HCT116 (cell line): ENCODE results near the gene CNTN2. TPM values are rescaled to one million over a fixed set of nuclear protein-coding genes. Genes with fewer than 3 reads are reported as not detected.

ENCODE experiments used
- ATAC-seq: fragments of 200-7000 bp; cut with Tn5 transposase; 2 replicates; pipeline ENCODE4 v1.9.1; 2020; ENCODE audit warnings: mild to moderate bottlenecking, moderate library complexity
- BruUV-seq: library from RNA; stranded (reverse); fragments of 400-500 nt; replicated peaks from 2 replicates; lab custom pipeline; 2021; lab: Mats Ljungman, UMichigan
- CTCF ChIA-PET: fragments of 300-600 bp; sonication (Branson Sonifier 250); formaldehyde crosslinking; loops from one replicate; lab custom pipeline; 2021; ENCODE audit warnings: antibody characterized with exemption; lab: Charles Lee
- POLR2A ChIA-PET: fragments of 300-600, 350-600 bp; sonication (Branson Sonifier 250); formaldehyde crosslinking; loops from one replicate; lab custom pipeline; 2021; ENCODE audit warnings: antibody characterized with exemption; lab: Charles Lee
- RAD21 ChIA-PET, 2 experiments: fragments of 300-600 bp; sonication (Branson Sonifier 250); formaldehyde crosslinking; loops; one replicate each; lab custom pipeline; 2023; ENCODE audit warnings: low total read pairs in 2 of 2; ENCODE audit not compliant: uncharacterized antibody in 2 of 2, unreplicated experiment in 2 of 2, low non-redundant PET in 1 of 2; lab: Charles Lee
- DNase-seq: peaks from one replicate; pipeline ENCODE4 v3.0.0-alpha.2; 2010; ENCODE audit warnings: low read depth, low spot score
- H2AFZ ChIP-seq: fragments of 200-600 bp; shearing (Covaris generic), sonication (generic); 2 replicates; pipeline ENCODE4 v1.6.1; 2017; ENCODE audit warnings: low read depth, mixed run types, mixed read lengths, antibody characterized with exemption, low read length; ENCODE audit not compliant: poor library complexity, severe bottlenecking
- H3K27ac ChIP-seq: 2 replicates; pipeline ENCODE4 v1.5.1; 2012; ENCODE audit warnings: low read depth, low read length
- H3K27me3 ChIP-seq: fragments of 200-600 bp; sonication (generic); 2 replicates; pipeline ENCODE4 v1.6.1; 2016; ENCODE audit warnings: mixed run types, low read length, mixed read lengths; ENCODE audit not compliant: insufficient read depth
- H3K36me3 ChIP-seq, 2 experiments: fragments of 200-500 bp in 1 of 2; fragments of 200-600 bp in 1 of 2; sonication (Bioruptor generic) in 1 of 2; sonication (generic) in 1 of 2; 2 replicates each; pipeline versions ENCODE4 v1.5.1 to v1.6.1; 2014 to 2016; ENCODE audit warnings: low read length in 2 of 2, inconsistent platforms in 1 of 2, mixed read lengths in 1 of 2, mixed run types in 1 of 2; ENCODE audit not compliant: insufficient read depth in 2 of 2, control insufficient read depth in 1 of 2
- H3K4me1 ChIP-seq, 2 experiments: fragments of 200-600 bp in 1 of 2; sonication (generic) in 1 of 2; 2 replicates each; pipeline versions ENCODE4 v1.5.1 to v1.6.1; 2012 to 2017; ENCODE audit warnings: low read length in 2 of 2, inconsistent platforms in 1 of 2, mild to moderate bottlenecking in 1 of 2, mixed read lengths in 1 of 2, mixed run types in 1 of 2, moderate library complexity in 1 of 2; ENCODE audit not compliant: insufficient read depth in 2 of 2, control insufficient read depth in 1 of 2
- H3K4me2 ChIP-seq: fragments of 200-600 bp; sonication (generic); 2 replicates; pipeline ENCODE4 v1.6.1; 2017; ENCODE audit warnings: mixed run types, low read length, mixed read lengths
- H3K4me3 ChIP-seq, 2 experiments: fragments of 200-600 bp in 1 of 2; sonication (generic) in 1 of 2; replicated peaks in 1 of 2; 2 replicates each; pipeline ENCODE4 v1.5.1; 2011 to 2016; ENCODE audit warnings: low read length in 2 of 2, control low read depth in 1 of 2, low read depth in 1 of 2, mild to moderate bottlenecking in 1 of 2, mixed read lengths in 1 of 2, mixed run types in 1 of 2
- H3K79me2 ChIP-seq: fragments of 200-600 bp; sonication (generic); 2 replicates; pipeline ENCODE4 v1.6.1; 2017; ENCODE audit warnings: mild to moderate bottlenecking, mixed run types, low read length, moderate library complexity, mixed read lengths; ENCODE audit not compliant: insufficient read depth
- H3K9ac ChIP-seq: fragments of 200-600 bp; sonication (generic); 2 replicates; pipeline ENCODE4 v1.6.1; 2016; ENCODE audit warnings: low read length, mixed read lengths
- H3K9me2 ChIP-seq: fragments of 200-600 bp; sonication (generic), shearing (Covaris generic); 2 replicates; pipeline ENCODE4 v1.6.1; 2017; ENCODE audit warnings: mixed run types, mild to moderate bottlenecking, moderate library complexity; ENCODE audit not compliant: insufficient read depth
- H3K9me3 ChIP-seq, 2 experiments: fragments of 200-500 bp in 1 of 2; fragments of 200-600 bp in 1 of 2; sonication (Bioruptor generic) in 1 of 2; sonication (generic) in 1 of 2; 2 replicates each; pipeline ENCODE4 v1.6.1; 2014 to 2017; ENCODE audit warnings: low read length in 2 of 2, mixed read lengths in 2 of 2, inconsistent platforms in 1 of 2, low read depth in 1 of 2, mild to moderate bottlenecking in 1 of 2, mixed run types in 1 of 2, moderate library complexity in 1 of 2; ENCODE audit not compliant: control insufficient read depth in 1 of 2, insufficient read depth in 1 of 2
- H4K20me1 ChIP-seq: fragments of 200-600 bp; sonication (generic), shearing (Covaris generic); 2 replicates; pipeline ENCODE4 v1.6.1; 2017; ENCODE audit warnings: mixed run types, mild to moderate bottlenecking, moderate library complexity; ENCODE audit not compliant: insufficient read depth
- CEBPB ChIP-seq: IDR thresholded peaks from 2 replicates; pipeline ENCODE4 v1.6.1; 2012; ENCODE audit warnings: low read depth
- EGR1 ChIP-seq: IDR thresholded peaks from 2 replicates; pipeline ENCODE4 v1.6.1; 2012; ENCODE audit warnings: low read depth
- EZH2 ChIP-seq: fragments of 200-600 bp; sonication (generic); IDR thresholded peaks from 2 replicates; pipeline ENCODE4 v1.6.1; 2017; ENCODE audit warnings: antibody characterized with exemption, mixed run types
- FOSL1 ChIP-seq: IDR thresholded peaks from 2 replicates; pipeline ENCODE4 v1.6.1; 2012; ENCODE audit warnings: low read depth
- JUND ChIP-seq: IDR thresholded peaks from 2 replicates; pipeline ENCODE4 v1.6.1; 2012
- POLR2AphosphoS5 ChIP-seq: IDR thresholded peaks from 2 replicates; pipeline ENCODE4 v1.6.1; 2011; ENCODE audit warnings: mild to moderate bottlenecking, low read depth, low read length, moderate library complexity
- RAD21 ChIP-seq: IDR thresholded peaks from 2 replicates; pipeline ENCODE4 v1.6.1; 2012; ENCODE audit warnings: low read depth, mild to moderate bottlenecking
- SIN3A ChIP-seq: IDR thresholded peaks from 2 replicates; pipeline ENCODE4 v1.6.1; 2012; ENCODE audit warnings: low read depth
- SP1 ChIP-seq: IDR thresholded peaks from 2 replicates; pipeline ENCODE4 v1.6.1; 2012; ENCODE audit warnings: low read depth
- SRF ChIP-seq: IDR thresholded peaks from 2 replicates; pipeline ENCODE4 v1.6.1; 2012; ENCODE audit warnings: low read depth
- YY1 ChIP-seq: IDR thresholded peaks from 2 replicates; pipeline ENCODE4 v1.6.1; 2011; ENCODE audit warnings: low read length, low read depth, moderate library complexity, mild to moderate bottlenecking; ENCODE audit not compliant: insufficient replicate concordance; ENCODE audit errors: extremely low read depth
- ZFX ChIP-seq: fragments of 450-650 bp; IDR thresholded peaks from 2 replicates; pipeline ENCODE4 v1.6.1; 2017
- ZNF274 ChIP-seq: fragments of 200-500 bp; sonication (Bioruptor generic); IDR thresholded peaks from 2 replicates; pipeline ENCODE4 v1.6.1; 2014; ENCODE audit warnings: mild to moderate bottlenecking, low read depth, low read length, inconsistent platforms
- intact Hi-C: fragments of 100-400 bp; cut with micrococcal nuclease; formaldehyde crosslinking; loops from 2 replicates; pipeline ENCODE4 v1.10.0; 2022
- total RNA-seq: library from RNA; stranded (reverse); gene quantifications from one replicate; pipeline ENCODE4 v1.2.1, GENCODE V29; 2021; ENCODE audit not compliant: unreplicated experiment
- TF ChIP-seq, protein P1 (sequence below), 3 experiments: fragments of 200-600 bp in 1 of 3; sonication (generic) in 1 of 3; IDR thresholded peaks in 2 of 3; conservative IDR thresholded peaks in 1 of 3; 2 replicates each; pipeline ENCODE4 v1.5.1; 2012 to 2017; ENCODE audit warnings: low read depth in 2 of 3, low read length in 2 of 3, antibody characterized with exemption in 1 of 3, borderline replicate concordance in 1 of 3, control low read depth in 1 of 3, mild to moderate bottlenecking in 1 of 3, mixed read lengths in 1 of 3, mixed run types in 1 of 3, moderate library complexity in 1 of 3; ENCODE audit not compliant: insufficient read depth in 1 of 3
- TF ChIP-seq, protein P2 (sequence below): IDR thresholded peaks from 2 replicates; pipeline ENCODE4 v1.6.1; 2012
- TF ChIP-seq, protein P3 (sequence below): IDR thresholded peaks from 2 replicates; pipeline ENCODE4 v1.6.1; 2012; ENCODE audit warnings: low read depth
- TF ChIP-seq, protein P4 (sequence below): IDR thresholded peaks from 2 replicates; pipeline ENCODE4 v1.6.1; 2011; ENCODE audit warnings: mild to moderate bottlenecking, low read length, moderate library complexity; ENCODE audit not compliant: insufficient replicate concordance; ENCODE audit errors: extremely low read depth

CNTN2 gene
- total RNA-seq, 1 experiment from 2014 or later: 0.15 TPM

DNA sequence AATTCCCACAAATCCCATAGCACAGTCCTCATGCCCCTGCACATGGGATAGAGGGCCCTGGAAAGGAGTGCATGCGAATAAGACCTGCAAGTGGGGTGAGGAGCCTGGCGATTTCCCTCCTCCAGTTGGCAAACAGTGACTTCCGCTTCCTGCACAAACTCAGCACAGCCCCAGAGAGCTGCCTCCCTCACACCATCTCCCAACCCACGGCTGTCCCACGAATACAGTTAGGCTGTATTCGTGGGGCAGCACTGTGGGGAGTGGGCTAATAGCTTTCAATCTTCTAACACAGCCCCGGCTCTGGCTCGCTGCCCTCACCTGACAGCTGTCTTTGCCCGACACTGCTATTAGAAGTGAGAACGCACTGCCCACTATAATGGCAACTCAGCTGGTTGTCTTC lies 28.2 kb upstream of the CNTN2 start:
- ATAC-seq: no peak
- no TSS peak for BruUV-seq
- no peak overlapping the region for H3K27ac ChIP-seq
- no peak overlapping the region for H2AFZ ChIP-seq
- no peak overlapping the region for H3K4me2 ChIP-seq
- ChIA-PET POLR2A (interaction anchor here (1.2 kb wide), 1 partner anchor 22 kb away, joined by 3 read pairs; no protein-coding TSS in a partner anchor), RAD21 (no interaction called here), CTCF (no interaction called here)
- no peaks in the 10 kb centered on the region for H3K79me2 ChIP-seq
- no peaks in the 10 kb centered on the region; the same call in 1 of the 2 replicates for H3K27me3 ChIP-seq
- no peaks in the 10 kb centered on the region for H4K20me1 ChIP-seq
- H3K4me1 ChIP-seq: 0 out of 4 replicates have a peak, but pooled peaks cover 0 to 3% of the 10 kb centered on the region in 2 experiments
- no peak overlapping the region for H3K4me3 ChIP-seq
- no peak for TF ChIP-seq POLR2AphosphoS5
- no peak for TF ChIP-seq JUND
- no peak for TF ChIP-seq SP1
- TF ChIP-seq, protein P1, sequence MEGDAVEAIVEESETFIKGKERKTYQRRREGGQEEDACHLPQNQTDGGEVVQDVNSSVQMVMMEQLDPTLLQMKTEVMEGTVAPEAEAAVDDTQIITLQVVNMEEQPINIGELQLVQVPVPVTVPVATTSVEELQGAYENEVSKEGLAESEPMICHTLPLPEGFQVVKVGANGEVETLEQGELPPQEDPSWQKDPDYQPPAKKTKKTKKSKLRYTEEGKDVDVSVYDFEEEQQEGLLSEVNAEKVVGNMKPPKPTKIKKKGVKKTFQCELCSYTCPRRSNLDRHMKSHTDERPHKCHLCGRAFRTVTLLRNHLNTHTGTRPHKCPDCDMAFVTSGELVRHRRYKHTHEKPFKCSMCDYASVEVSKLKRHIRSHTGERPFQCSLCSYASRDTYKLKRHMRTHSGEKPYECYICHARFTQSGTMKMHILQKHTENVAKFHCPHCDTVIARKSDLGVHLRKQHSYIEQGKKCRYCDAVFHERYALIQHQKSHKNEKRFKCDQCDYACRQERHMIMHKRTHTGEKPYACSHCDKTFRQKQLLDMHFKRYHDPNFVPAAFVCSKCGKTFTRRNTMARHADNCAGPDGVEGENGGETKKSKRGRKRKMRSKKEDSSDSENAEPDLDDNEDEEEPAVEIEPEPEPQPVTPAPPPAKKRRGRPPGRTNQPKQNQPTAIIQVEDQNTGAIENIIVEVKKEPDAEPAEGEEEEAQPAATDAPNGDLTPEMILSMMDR (IDR thresholded peaks at IDR 0.05 in 2 of 3, conservative IDR thresholded peaks at IDR 0.05 in 1 of 3; ENCODE audit: borderline replicate concordance in 1 of 3, insufficient read depth in 1 of 3, low read depth in 2 of 3, low read length in 2 of 3): no peak
- TF ChIP-seq EGR1: no peak
- TF ChIP-seq, protein P2, sequence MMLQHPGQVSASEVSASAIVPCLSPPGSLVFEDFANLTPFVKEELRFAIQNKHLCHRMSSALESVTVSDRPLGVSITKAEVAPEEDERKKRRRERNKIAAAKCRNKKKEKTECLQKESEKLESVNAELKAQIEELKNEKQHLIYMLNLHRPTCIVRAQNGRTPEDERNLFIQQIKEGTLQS: no peak
- no peak for TF ChIP-seq FOSL1
- TF ChIP-seq YY1: no peak
- no peak for TF ChIP-seq SRF
- TF ChIP-seq, protein P3, sequence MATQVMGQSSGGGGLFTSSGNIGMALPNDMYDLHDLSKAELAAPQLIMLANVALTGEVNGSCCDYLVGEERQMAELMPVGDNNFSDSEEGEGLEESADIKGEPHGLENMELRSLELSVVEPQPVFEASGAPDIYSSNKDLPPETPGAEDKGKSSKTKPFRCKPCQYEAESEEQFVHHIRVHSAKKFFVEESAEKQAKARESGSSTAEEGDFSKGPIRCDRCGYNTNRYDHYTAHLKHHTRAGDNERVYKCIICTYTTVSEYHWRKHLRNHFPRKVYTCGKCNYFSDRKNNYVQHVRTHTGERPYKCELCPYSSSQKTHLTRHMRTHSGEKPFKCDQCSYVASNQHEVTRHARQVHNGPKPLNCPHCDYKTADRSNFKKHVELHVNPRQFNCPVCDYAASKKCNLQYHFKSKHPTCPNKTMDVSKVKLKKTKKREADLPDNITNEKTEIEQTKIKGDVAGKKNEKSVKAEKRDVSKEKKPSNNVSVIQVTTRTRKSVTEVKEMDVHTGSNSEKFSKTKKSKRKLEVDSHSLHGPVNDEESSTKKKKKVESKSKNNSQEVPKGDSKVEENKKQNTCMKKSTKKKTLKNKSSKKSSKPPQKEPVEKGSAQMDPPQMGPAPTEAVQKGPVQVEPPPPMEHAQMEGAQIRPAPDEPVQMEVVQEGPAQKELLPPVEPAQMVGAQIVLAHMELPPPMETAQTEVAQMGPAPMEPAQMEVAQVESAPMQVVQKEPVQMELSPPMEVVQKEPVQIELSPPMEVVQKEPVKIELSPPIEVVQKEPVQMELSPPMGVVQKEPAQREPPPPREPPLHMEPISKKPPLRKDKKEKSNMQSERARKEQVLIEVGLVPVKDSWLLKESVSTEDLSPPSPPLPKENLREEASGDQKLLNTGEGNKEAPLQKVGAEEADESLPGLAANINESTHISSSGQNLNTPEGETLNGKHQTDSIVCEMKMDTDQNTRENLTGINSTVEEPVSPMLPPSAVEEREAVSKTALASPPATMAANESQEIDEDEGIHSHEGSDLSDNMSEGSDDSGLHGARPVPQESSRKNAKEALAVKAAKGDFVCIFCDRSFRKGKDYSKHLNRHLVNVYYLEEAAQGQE: no peak
- TF ChIP-seq ZFX: no peak
- TF ChIP-seq CEBPB: no peak
- TF ChIP-seq, protein P4, sequence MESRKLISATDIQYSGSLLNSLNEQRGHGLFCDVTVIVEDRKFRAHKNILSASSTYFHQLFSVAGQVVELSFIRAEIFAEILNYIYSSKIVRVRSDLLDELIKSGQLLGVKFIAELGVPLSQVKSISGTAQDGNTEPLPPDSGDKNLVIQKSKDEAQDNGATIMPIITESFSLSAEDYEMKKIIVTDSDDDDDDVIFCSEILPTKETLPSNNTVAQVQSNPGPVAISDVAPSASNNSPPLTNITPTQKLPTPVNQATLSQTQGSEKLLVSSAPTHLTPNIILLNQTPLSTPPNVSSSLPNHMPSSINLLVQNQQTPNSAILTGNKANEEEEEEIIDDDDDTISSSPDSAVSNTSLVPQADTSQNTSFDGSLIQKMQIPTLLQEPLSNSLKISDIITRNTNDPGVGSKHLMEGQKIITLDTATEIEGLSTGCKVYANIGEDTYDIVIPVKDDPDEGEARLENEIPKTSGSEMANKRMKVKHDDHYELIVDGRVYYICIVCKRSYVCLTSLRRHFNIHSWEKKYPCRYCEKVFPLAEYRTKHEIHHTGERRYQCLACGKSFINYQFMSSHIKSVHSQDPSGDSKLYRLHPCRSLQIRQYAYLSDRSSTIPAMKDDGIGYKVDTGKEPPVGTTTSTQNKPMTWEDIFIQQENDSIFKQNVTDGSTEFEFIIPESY: no peak
- no peak for TF ChIP-seq RAD21
- TF ChIP-seq ZNF274: no peak
- no peak for TF ChIP-seq EZH2
- no peak for TF ChIP-seq SIN3A
- intact Hi-C loops: no loop called here
- H3K9me2 ChIP-seq: no peaks in the 10 kb centered on the region
- H3K9me3 ChIP-seq: no peaks in the 10 kb centered on the region
- no peaks in the 10 kb centered on the region for H3K36me3 ChIP-seq
- H3K9ac ChIP-seq: no peak overlapping the region
- DNase-seq: no peak
